Measurements from ENCODE around the gene BRCA1. TPM values are rescaled to one million over a fixed set of nuclear protein-coding genes. Genes with fewer than 3 reads are reported as not detected.
"Not testable (repeated sequence)": the region's sequence is repeated elsewhere in the genome, so short reads cannot be mapped to it uniquely, and the experiment has no call there.

BRCA1 gene
- total RNA-seq = 100 to 1,000 TPM in 1 of 2 experiments, 10 to 100 TPM in 1; 84.3 to 102 TPM

DNA sequence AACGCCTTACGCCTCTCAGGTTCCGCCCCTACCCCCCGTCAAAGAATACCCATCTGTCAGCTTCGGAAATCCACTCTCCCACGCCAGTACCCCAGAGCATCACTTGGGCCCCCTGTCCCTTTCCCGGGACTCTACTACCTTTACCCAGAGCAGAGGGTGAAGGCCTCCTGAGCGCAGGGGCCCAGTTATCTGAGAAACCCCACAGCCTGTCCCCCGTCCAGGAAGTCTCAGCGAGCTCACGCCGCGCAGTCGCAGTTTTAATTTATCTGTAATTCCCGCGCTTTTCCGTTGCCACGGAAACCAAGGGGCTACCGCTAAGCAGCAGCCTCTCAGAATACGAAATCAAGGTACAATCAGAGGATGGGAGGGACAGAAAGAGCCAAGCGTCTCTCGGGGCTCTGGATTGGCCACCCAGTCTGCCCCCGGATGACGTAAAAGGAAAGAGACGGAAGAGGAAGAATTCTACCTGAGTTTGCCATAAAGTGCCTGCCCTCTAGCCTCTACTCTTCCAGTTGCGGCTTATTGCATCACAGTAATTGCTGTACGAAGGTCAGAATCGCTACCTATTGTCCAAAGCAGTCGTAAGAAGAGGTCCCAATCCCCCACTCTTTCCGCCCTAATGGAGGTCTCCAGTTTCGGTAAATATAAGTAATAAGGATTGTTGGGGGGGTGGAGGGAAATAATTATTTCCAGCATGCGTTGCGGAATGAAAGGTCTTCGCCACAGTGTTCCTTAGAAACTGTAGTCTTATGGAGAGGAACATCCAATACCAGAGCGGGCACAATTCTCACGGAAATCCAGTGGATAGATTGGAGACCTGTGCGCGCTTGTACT, at the start of gene BRCA1:
Gene BRCA1, minus strand, starts transcription at position 232 of the 834 bp plus-strand sequence. CDS start 1,268 bp downstream, outside the sequence.
- ATAC-seq (peak; percentile 98), DNase-seq (peak; percentile 98)
- Mint-ChIP-seq H3K4me3 (peak within 1 kb of the TSS; percentile 93), H3K36me3 (peaks cover 32% of the 10 kb centered on the region), H3K9me3 (ENCODE audit: low read depth) (no peaks in the 10 kb centered on the region), H3K27ac (peak within 1 kb of the TSS; percentile 99), H3K27me3 (no peaks in the 10 kb centered on the region), H3K4me1 (peaks cover 42% of the 10 kb centered on the region)
- CTCF ChIA-PET = interaction anchor here (0.8 to 1.1 kb wide), 2 partner anchors 15 to 44 kb away, joined by 3 to 4 read pairs; no protein-coding TSS in a partner anchor

DNA sequence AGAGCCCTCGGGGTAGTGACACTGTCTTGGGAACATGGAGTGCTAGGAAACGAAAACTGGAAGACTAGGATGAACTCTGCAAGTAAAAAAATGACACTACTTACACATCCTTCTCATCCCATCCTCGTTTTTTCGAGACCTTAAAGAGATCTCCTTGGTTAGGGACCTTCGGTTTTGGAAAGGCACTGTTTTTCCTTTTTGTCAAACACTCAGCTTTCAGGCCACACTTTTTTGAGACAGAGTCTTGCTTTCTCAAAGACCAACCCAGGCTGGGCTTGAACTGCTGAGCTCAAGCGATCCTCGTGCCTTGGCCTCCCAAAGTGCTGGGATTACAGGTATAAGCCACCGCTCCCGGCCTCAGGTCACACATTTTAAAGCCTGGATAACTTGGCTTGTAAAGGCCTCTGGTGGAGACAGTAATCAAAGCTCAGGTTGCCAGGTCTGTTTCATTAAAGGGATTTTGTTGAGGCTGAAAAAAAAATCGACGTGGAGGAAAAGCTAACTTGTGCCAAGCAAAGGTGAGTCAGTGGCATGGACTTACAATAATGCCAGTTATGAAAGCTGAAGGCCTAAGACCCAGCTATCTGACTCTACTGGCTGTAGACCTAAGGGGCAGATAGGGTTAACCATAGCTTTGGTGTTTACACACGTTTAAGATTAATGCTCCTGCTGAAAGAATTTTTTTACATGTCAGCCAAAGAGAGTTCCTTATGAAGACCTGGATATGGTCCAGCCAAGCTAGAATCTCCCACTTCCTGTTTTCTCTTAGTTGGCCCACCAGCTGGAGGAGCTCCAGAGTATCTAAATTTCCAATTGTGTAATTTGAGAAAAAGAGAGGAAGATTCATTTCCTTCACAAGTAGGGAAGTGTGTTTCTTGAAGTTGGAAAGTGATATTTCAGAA, 46.7 kb upstream of the BRCA1 start:
- Mint-ChIP-seq H3K4me1 (peaks cover 41% of the 10 kb centered on the region), H3K4me3 (no peak overlapping the region), H3K27ac (no peak overlapping the region), H3K36me3 (peaks cover 21% of the 10 kb centered on the region), H3K9me3 (ENCODE audit: low read depth) (no peaks in the 10 kb centered on the region), H3K27me3 (no peaks in the 10 kb centered on the region)
- DNase-seq (peak; percentile 15), ATAC-seq (no peak)
- CTCF ChIA-PET = interaction anchor here (0.6 to 1.7 kb wide), 12 partner anchors 20 to 738 kb away, joined by 3 to 5 read pairs (median 4); partner anchors contain the start of genes DHX8, RPL27 and TMEM106A

DNA sequence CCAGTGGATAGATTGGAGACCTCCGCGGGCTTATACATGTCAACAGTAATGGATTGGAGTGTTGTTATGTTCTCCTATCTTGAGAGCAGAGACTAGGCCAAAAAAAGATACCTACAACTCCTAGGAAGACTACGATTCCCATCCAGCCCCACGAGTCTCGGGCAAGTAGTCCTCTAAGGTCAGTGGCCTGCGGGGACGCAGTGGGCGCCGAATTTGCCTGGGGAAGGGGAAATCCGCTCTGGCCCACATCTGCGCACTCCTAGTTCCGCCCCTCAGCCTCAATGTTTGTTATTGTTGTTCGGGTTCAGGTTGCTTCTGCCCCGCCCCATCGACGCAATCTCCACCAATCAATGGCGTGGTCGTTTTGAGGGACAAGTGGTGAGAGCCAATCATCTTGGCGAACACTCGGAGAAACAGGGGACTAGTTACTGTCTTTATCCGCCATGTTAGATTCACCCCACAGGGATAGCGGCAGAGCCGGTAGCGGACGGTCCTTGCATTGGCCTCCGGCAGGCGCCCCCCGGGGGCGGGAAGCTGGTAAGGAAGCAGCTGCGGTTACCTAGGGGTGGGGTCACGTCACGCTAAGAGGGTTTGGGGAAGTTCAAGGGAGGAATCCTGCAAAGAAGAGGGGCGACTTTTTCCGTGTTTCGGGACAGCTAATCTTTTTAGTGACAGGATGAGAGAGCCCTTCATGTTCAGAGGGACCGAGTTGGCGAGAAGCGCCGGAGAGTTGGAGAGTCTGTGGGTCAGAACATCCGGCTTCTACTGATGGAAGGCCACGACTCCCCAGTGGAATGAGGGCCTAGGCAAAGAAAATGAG, 45.8 kb upstream of the BRCA1 start, which contains the start of gene NBR1:
Gene NBR1, plus strand, starts transcription at position 449 of the 820 bp plus-strand sequence. CDS start 4,586 bp downstream, outside the sequence.
- ATAC-seq (peak; percentile 85), DNase-seq (peak; percentile 99)
- Mint-ChIP-seq H3K4me3 (no peak within 1 kb of the TSS), H3K4me1 (peaks cover 40% of the 10 kb centered on the region), H3K27ac (no peak within 1 kb of the TSS), H3K36me3 (peaks cover 15% of the 10 kb centered on the region), H3K9me3 (ENCODE audit: low read depth) (no peaks in the 10 kb centered on the region), H3K27me3 (no peaks in the 10 kb centered on the region)
- CTCF ChIA-PET = interaction anchor here (0.6 to 1.7 kb wide), 10 partner anchors 20 to 739 kb away, joined by 3 to 5 read pairs (median 4); partner anchors contain the start of genes DHX8, RPL27 and TMEM106A

DNA sequence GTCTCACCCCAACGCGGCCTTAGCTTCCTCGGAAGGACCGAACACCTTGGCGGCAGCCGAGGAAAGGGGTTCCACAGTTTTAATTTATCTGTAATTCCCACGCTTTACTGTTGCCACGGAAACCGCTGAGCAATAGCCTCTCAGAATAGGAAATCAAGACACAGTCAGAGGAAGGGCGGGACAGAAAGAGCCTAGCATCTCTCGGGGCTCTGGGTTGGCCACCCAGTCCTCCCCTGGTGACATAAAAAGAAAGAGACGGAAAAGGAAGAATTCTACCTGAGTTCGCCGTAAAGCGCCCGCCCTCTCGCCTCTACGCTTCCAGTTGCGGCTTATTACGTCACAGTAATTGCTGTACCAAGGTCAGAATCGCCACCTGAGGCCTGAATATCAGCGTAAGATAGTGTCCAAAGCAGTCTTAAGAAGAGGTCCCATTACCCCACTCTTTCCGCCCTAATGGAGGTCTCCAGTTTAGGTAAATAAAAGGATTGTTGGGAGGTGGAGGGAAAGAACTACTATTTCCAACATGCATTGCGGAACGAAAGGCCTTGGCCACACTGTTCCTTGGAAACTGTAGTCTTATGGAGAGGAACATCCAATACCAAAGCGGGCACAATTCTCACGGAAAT, 45.1 kb upstream of the BRCA1 start:
- Mint-ChIP-seq H3K27ac (no peak overlapping the region), H3K27me3 (no peaks in the 10 kb centered on the region), H3K36me3 (peaks cover 8% of the 10 kb centered on the region), H3K4me3 (no peak overlapping the region), H3K4me1 (peaks cover 35% of the 10 kb centered on the region), H3K9me3 (ENCODE audit: low read depth) (no peaks in the 10 kb centered on the region)
- CTCF ChIA-PET = interaction anchor here (0.6 to 1.5 kb wide), 4 partner anchors 42 to 313 kb away, joined by 3 to 4 read pairs (median 4); partner anchors contain the start of genes DHX8, IFI35 and TMEM106A
- ATAC-seq (peak; percentile 83), DNase-seq (peak; percentile 96)

DNA sequence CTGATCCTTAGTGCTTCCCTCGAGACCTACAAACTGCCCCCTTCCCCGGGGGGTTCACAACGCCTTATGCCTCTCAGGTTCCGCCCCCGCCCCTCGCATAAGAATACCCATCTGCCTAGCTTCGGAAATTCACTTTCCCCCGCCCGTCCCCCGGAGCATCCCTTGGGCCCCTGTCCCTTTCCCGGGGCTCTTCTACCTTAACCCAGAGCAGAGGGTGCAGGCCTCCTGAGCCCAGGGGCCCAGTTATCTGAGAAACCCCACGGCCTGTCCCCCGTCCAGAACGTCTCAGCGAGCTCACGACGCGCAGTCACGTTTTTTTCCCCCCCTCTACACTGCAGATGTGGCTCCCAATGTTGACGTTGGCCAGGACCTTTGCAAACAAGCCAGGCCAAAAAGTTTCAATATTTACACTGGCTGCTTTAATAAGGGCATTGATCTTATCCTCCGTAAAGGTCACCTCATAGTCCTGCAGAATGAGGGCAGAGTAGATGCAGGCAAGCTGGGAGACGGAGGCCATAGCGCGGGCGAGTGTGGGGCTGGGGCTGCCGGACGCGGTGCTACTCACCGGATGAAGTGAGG, 44.5 kb upstream of the BRCA1 start:
- no peaks in the 10 kb centered on the region for H3K9me3 Mint-ChIP-seq (ENCODE audit: low read depth)
- H3K27ac Mint-ChIP-seq = no peak overlapping the region
- no peaks in the 10 kb centered on the region for H3K27me3 Mint-ChIP-seq
- H3K4me3 Mint-ChIP-seq = no peak overlapping the region
- H3K4me1 Mint-ChIP-seq = peaks cover 31% of the 10 kb centered on the region
- ATAC-seq = peak; percentile 29
- peak; percentile 51 for DNase-seq
- CTCF ChIA-PET = interaction anchor here (0.6 to 1.5 kb wide), 6 partner anchors 42 to 592 kb away, joined by 3 to 4 read pairs (median 3); partner anchors contain the start of genes BRCA1, DHX8, IFI35 and TMEM106A
- H3K36me3 Mint-ChIP-seq = peaks cover 5% of the 10 kb centered on the region

DNA sequence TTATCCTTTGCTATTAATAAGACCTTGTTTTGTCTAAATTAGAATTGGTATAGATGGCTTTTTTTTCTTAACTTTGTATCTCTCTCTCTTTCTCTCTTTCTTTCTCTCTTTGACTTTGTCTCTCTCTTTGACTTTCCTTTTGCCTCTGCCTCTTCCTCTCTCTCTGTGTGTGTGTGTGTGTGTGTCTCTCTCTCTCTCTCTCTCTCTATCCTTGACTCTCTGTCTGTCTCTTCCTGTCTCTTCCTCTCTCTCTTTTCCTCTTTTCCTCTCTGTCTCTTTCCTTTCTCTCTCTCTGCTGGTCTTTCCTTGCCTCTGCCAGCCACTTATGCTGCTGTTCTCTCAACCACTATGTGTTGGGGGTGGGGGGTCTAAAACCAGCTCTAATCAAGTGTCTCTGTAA, 40.8 kb upstream of the BRCA1 start:
- H3K9me3 Mint-ChIP-seq (ENCODE audit: low read depth); ATAC-seq; H3K4me3 Mint-ChIP-seq; H3K36me3 Mint-ChIP-seq; DNase-seq; CTCF ChIA-PET; H3K27me3 Mint-ChIP-seq: not testable (repeated sequence)
- H3K27ac Mint-ChIP-seq = peak overlapping the region; percentile 36
- H3K4me1 Mint-ChIP-seq = peaks cover 15% of the 10 kb centered on the region

DNA sequence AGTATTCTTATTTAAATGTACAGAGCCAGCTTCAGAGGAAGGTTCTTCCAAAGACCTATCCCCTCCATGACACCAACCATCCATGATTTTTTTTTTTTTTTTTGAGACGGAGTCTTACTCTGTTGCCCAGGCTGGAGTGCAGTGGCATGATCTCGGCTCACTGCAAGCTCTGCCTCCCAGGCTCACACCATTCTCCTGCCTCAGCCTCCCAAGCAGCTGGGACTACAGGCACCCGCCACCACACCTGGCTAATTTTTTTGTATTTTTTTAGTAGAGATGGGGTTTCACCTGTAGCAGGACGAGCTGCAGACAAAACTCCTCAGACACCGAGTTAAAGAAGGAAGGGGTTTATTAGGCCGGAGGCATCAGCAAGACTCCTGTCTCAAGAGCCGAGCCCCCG, 34.8 kb upstream of the BRCA1 start:
- H3K4me3 Mint-ChIP-seq; H3K27ac Mint-ChIP-seq; DNase-seq; H3K9me3 Mint-ChIP-seq (ENCODE audit: low read depth); H3K4me1 Mint-ChIP-seq; H3K27me3 Mint-ChIP-seq; CTCF ChIA-PET; H3K36me3 Mint-ChIP-seq; ATAC-seq: not testable (repeated sequence)

DNA sequence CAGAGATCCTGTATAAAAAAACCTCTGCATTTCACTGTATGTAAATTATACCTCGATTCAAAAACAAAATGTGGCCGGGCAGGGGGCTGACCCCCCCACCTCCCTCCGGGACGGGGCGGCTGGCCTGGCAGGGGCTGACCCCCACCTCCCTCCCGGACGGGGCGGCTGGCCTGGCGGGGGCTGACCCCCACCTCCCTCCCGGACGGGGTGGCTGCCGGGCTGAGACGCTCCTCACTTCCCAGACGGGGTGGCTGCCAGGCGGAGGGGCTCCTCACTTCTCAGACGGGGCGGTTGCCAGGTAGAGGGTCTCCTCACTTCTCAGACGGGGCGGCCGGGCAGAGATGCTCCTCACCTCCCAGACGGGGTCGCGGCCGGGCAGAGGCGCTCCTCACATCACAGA, 34.1 kb upstream of the BRCA1 start:
- H3K27me3 Mint-ChIP-seq; DNase-seq; ATAC-seq; CTCF ChIA-PET; H3K27ac Mint-ChIP-seq; H3K4me1 Mint-ChIP-seq; H3K36me3 Mint-ChIP-seq; H3K4me3 Mint-ChIP-seq; H3K9me3 Mint-ChIP-seq (ENCODE audit: low read depth): not testable (repeated sequence)

DNA sequence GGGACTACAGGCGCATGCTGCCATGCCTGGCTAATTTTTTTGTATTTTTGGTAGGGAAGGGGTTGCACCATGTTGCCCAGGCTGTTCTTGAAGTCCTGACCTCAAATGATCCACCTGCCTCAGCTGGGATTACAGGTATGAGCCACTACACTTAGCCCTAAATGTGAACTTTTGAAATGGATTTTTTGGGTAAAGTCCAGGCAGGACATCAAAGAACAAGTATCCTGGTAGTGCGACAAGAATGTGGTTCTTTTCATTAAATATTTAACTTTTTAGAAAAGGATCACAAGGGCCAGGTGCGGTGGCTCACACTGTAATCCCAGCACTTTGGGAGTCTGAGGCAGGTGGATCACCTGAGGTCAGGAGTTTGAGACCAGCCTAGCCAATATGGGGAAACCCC, 30.5 kb upstream of the BRCA1 start:
- no peaks in the 10 kb centered on the region for H3K27me3 Mint-ChIP-seq
- H3K27ac Mint-ChIP-seq = no peak overlapping the region
- CTCF ChIA-PET = no interaction called here
- DNase-seq (no peak), ATAC-seq (no peak)
- H3K4me1 Mint-ChIP-seq = no peaks in the 10 kb centered on the region
- H3K9me3 Mint-ChIP-seq (ENCODE audit: low read depth) = no peaks in the 10 kb centered on the region
- peaks cover 14% of the 10 kb centered on the region for H3K36me3 Mint-ChIP-seq
- H3K4me3 Mint-ChIP-seq = no peak overlapping the region

DNA sequence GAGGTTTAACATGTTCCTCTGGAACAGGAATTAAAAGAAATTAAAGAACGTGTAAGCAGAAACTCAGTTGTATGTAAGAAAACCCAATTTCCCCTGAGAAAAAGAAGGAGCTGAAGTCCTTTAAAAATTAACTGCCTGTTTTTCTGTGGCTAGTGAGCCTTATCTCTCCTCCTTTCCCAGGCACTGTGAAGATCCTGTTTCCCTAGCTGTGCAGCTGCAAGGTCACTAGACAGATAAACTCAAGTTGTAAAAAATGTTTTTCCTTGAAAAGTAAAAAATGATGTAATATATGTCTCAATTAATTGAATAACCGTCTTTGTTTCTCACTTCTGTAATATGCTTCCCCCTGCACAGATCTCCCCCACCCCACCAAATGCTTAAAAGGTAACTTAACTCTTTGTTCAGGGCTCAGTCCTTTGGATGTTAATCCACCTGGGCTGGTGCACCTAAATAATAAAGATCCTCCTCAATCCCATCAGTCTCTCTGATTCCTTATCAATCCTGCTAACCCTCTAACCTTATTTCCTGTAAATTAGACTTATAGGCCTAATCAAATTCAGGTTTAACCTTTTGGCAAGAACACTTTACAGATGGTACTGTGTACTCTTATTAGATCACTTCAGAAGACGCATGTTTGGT, 28.2 kb upstream of the BRCA1 start:
- peaks cover 20% of the 10 kb centered on the region for H3K36me3 Mint-ChIP-seq
- DNase-seq; H3K9me3 Mint-ChIP-seq (ENCODE audit: low read depth); H3K27ac Mint-ChIP-seq; H3K27me3 Mint-ChIP-seq; H3K4me1 Mint-ChIP-seq; CTCF ChIA-PET; H3K4me3 Mint-ChIP-seq; ATAC-seq: not testable (repeated sequence)

DNA sequence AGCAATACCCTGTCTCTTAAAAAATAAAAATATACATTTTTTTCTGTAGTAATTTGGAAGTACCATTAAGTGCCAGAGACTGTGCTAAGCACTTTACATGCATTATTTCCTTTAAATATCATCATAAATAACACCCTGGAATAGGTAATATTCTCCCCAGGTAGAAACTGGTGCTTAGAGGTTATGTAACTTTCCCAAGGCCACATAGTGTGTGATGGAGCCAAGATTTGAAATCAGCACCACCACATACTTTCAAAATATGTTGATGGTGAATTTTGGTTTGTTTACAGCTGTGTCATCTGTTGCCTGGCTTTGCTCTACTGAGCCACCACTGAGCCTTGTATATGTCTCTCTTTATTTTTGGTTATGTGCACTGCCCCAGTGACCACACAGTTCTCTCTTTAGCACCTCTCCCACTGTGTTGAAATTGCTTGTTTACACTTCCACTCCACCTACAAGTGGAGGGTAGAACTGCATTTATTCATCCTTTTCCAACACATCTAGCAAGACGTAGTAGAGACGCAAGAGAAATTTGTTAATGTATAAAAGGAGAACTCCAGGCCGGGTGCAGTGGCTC, 26.8 kb upstream of the BRCA1 start:
- CTCF ChIA-PET = no interaction called here
- Mint-ChIP-seq H3K27ac (no peak overlapping the region), H3K4me1 (no peaks in the 10 kb centered on the region), H3K27me3 (no peaks in the 10 kb centered on the region), H3K4me3 (no peak overlapping the region), H3K9me3 (ENCODE audit: low read depth) (no peaks in the 10 kb centered on the region), H3K36me3 (peaks cover 20% of the 10 kb centered on the region)
- DNase-seq = no peak
- no peak for ATAC-seq

Measured in activated CD8-positive, alpha-beta memory T cell treated with anti-CD3 and anti-CD28 coated beads, Interleukin-2, amount 10 ng/mL, durations not matched to agents 7 days and 5 days (primary cell).